Uterus (tissue), 2 donors: ENCODE data around the gene EDAR.

Source experiments
- CTCF ChIP-seq, 4 experiments: fragments of 200-600 bp in 2 of 4; fragments of 450-650 bp in 2 of 4; sonication (generic) in 2 of 4; IDR thresholded peaks; one replicate each; pipeline ENCODE4 v1.5.1; 2016 to 2019; ENCODE audit warnings: antibody characterized with exemption in 4 of 4, mild to moderate bottlenecking in 2 of 4, moderate library complexity in 1 of 4
- POLR2A ChIP-seq, 2 donors: fragments of 450-650 bp; IDR thresholded peaks; one replicate each; pipeline ENCODE4 v1.6.1; 2016; ENCODE audit warnings: antibody characterized with exemption in 2 of 2, mild to moderate bottlenecking in 1 of 2, moderate library complexity in 1 of 2

- no peak for TF ChIP-seq POLR2A (IDR thresholded peaks at IDR 0.05)
- peak in 2 of 4 experiments; percentile 23 to 49 for TF ChIP-seq CTCF (IDR thresholded peaks at IDR 0.05)
These were observed at the start of gene EDAR for GRCh38 chr2:108988796-108989713.
